GM12892 (cell line): ENCODE results near the gene WDR45B.
"Not testable (repeated sequence)": the region's sequence is repeated elsewhere in the genome, so short reads cannot be mapped to it uniquely, and the experiment has no call there.

Experiments used
- POLR2A ChIP-seq: IDR thresholded peaks from 2 replicates; pipeline ENCODE4 v1.6.1; 2011; ENCODE audit warnings: low read depth, low read length, control low read depth
- POLR2AphosphoS5 ChIP-seq: IDR thresholded peaks from 2 replicates; pipeline ENCODE4 v1.6.1; 2011; ENCODE audit warnings: low read depth, low read length, control low read depth

- not testable (repeated sequence) for TF ChIP-seq POLR2A, POLR2AphosphoS5
These were observed 62.2 kb downstream of the WDR45B start for GRCh38 chr17:82585935-82586575.
